ENCODE data around the gene EXOC3L4. TPM values are rescaled to one million over a fixed set of nuclear protein-coding genes. Genes with fewer than 3 reads are reported as not detected.

Gene EXOC3L4
- 0.86 and 2.4 TPM in 2 replicates for total RNA-seq

GRCh38 chr14:103094406-103095209 is at the start of gene EXOC3L4:
TSS of gene EXOC3L4 (plus strand) at chr14:103094725. CDS start at chr14:103100220, 5,495 bp downstream.

DNA sequence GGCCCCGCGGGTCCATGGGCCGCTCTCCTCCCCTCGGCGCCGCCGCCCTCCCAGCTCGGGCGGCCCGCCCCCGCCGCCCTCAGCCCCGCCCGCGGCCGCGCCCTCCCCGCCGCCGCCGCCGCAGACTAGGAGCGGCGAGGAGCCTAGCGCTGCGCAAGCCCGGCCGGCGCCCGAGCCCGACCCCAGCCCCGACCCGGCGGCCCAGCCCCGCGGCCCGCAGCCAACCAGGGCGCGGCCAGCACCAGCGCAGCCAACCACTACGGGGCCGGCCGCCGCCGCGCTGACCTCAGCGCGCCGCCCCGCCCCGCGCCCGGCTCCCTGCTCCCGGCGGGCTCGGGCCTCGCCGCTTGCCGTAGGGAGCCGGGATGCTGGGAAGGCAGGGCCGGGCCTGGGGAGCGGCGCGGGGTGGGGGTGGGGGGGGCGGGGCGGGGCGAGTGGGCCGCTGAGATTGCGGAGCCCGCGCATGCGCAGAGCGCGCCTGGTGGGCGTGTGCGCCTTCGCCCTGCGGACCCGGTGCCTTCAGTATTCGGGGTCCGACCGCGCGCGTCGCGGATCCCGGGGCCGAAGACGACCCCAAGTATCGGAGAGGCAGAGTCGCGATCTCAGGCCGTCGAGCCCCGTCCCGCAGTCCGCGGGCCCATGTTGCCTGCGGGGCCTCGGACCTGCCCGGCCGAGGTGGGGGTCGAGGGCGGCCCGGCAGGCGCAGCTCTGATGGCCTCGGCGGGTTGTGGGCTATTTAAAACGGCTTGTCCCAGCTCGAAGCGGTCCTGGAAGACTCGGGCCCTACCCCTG is 37.0 kb upstream of the EXOC3L4 start, which contains the start of gene CDC42BPB:
Gene CDC42BPB (minus strand): TSS at position 178 of the 792 bp plus-strand sequence. CDS start 376 bp downstream, outside the sequence.

GRCh38 chr14:103084021-103084919 is 10.3 kb upstream of the EXOC3L4 start, which contains the start of gene LBHD2:
TSS of gene LBHD2 (plus strand) at chr14:103084210. CDS start at chr14:103086013, 1,803 bp downstream.

DNA sequence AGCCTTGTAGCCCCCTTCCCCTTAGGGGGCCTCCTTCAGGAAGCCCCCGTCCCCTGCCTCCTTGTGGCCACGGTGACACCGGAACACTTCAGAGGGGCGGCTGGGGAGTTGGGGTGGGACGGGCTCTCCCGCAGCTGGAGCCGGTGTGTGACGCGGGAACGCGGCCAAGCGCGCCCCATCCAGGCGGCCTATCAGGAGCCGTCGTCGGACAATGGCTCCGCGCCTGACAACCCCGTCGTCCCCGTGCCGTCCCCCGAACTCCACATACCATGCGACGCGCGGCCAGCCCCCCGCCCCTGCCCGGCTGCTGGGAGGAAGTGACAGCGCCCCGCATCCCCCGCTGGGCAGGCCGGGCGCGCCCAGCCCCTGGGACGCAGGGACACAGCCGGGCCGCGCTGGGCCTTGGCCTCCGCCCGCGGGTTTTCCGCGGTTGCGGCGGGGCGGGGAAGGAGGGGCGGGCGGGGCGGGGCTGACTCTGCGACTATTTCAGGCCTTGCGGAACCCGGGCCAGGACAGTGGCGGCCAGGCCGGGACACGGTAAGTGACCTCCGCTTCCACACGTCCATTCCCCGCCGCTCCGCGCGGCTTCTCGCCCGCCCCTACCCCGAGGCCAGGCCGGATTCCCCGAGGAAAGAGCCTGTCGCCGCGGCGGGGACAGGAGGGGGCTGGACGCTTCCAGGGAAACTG is 28.6 kb downstream of the EXOC3L4 start, which contains the start of gene TNFAIP2:
Gene TNFAIP2 (plus strand): TSS at position 515 of the 687 bp plus-strand sequence. CDS start 2,997 bp downstream, outside the sequence.

Other genes with a start within 250 kb of the EXOC3L4 start
- gene AMN, start 172.1 kb upstream of the EXOC3L4 start, total RNA-seq = 0.22 TPM in 1 of 2 replicates, not detected in the other
- gene CDC42BPB, start 37.2 kb upstream of the EXOC3L4 start, total RNA-seq = 99.8 and 142 TPM in 2 replicates
- gene LBHD2, start 10.5 kb upstream of the EXOC3L4 start, total RNA-seq = not detected in 2 replicates
- gene TNFAIP2, start 28.7 kb downstream of the EXOC3L4 start, total RNA-seq = 69.7 and 89.5 TPM in 2 replicates
- gene EIF5, start 239.5 kb downstream of the EXOC3L4 start, total RNA-seq = 230 and 308 TPM in 2 replicates